NT2/D1 (cell line): ENCODE data around the gene INSIG2.

Source experiments
- SUZ12 ChIP-seq: IDR thresholded peaks from 2 replicates; pipeline ENCODE4 v1.6.1; 2011; ENCODE audit not compliant: insufficient read length, insufficient read depth; ENCODE audit errors: extremely low read depth
- YY1 ChIP-seq: IDR thresholded peaks from 2 replicates; pipeline ENCODE4 v1.6.1; 2011; ENCODE audit not compliant: insufficient read length, insufficient read depth
- ZNF274 ChIP-seq: IDR thresholded peaks from 2 replicates; pipeline ENCODE4 v1.6.1; 2011; ENCODE audit warnings: mild to moderate bottlenecking, low read depth, low read length

DNA sequence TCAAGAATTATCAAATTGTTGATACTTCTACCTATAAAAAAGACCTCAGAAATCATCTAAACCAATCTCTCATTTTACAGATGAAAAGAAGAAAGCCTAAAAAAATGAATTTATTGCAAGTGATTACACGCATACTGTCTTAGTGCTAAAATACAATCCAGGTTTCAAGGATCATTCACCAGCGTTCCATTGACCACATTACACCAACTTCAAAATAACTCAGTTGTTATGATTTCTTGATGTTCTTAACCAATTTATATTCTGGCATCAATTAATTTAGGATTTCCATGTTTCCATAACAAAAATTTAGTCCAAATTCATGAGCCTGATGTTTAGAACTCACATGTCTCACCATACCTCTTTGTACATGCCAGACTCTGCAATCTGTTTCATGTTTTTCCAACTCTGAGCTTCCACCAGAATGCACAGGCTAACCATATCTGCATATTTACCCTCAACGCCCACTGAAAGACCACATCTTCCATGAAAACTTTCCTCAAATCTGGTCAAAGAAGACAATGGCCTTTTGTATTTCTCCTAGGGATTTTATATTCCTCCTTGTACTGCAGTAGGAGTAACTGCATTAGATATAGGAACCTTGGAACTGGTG, 2.1 kb upstream of the INSIG2 start:
- TF ChIP-seq YY1 (no peak), SUZ12 (no peak), ZNF274 (no peak)
